Measurements from ENCODE around the gene ATF7IP. TPM values are rescaled to one million over a fixed set of nuclear protein-coding genes. Genes with fewer than 3 reads are reported as not detected.

The ATF7IP gene
- total RNA-seq, 1 experiment from 2014 or later, result 172 TPM

- Mint-ChIP-seq H3K4me3 (no peak overlapping the region), H3K9me3 (peaks cover 0 to 1% of the 10 kb centered on the region in 2 experiments; a peak in 2 of 5 replicates), H3K27me3 (ENCODE audit: low read depth) (no peaks in the 10 kb centered on the region), H3K27ac (peak overlapping the region in 2 of 3 experiments; percentile 44 to 83; a peak in 4 of 7 replicates), H3K4me1 (peaks cover 50% of the 10 kb centered on the region in 2 experiments), H3K36me3 (ENCODE audit: insufficient read depth in 1 of 3, low read depth in 3 of 3) (peaks cover 3 to 17% (median 3%) of the 10 kb centered on the region in 3 experiments; a peak in 4 of 7 replicates)
- DNase-seq, result no peak
- no peak overlapping the region for H2BK5ac ChIP-seq (ENCODE audit: insufficient read length, low read length)
- H3K18ac ChIP-seq (ENCODE audit: insufficient read length, low read depth, low read length), result no peak overlapping the region
- H2BK20ac ChIP-seq (ENCODE audit: low read depth, low read length, poor library complexity, severe bottlenecking), result no peak overlapping the region
- H3T11ph ChIP-seq (ENCODE audit: low read length), result no peak overlapping the region
- H3K9ac ChIP-seq (ENCODE audit: extremely low read depth, insufficient read length, low read length), result no peak overlapping the region
- H3K79me1 ChIP-seq (ENCODE audit: insufficient read depth, low read depth, low read length, poor library complexity, severe bottlenecking), result no peaks in the 10 kb centered on the region
- no peaks in the 10 kb centered on the region for H4K20me1 ChIP-seq (ENCODE audit: control insufficient read depth, insufficient read depth, insufficient read length)
- H2BK120ac ChIP-seq (ENCODE audit: low read depth, low read length, poor library complexity, severe bottlenecking), result no peak overlapping the region
- no peaks in the 10 kb centered on the region for H3K23me2 ChIP-seq (ENCODE audit: insufficient read length, low read depth, low read length, poor library complexity, severe bottlenecking)
- no peak overlapping the region for H2AFZ ChIP-seq (ENCODE audit: low read length)
- no peaks in the 10 kb centered on the region for H3K9me3 ChIP-seq (ENCODE audit: control insufficient read depth, low read depth, low read length)
- no peak overlapping the region for H4K5ac ChIP-seq (ENCODE audit: insufficient read length, low read depth, low read length)
- no CpG with 5 or more reads among the region's 4 CpGs for WGBS (ENCODE audit: extremely low coverage, insufficient read length, low lambda C conversion rate)
- H3K27me3 ChIP-seq (ENCODE audit: insufficient read depth, low read length), result no peaks in the 10 kb centered on the region
- H4K8ac ChIP-seq (replicated peaks; ENCODE audit: insufficient read length, low read depth, low read length), result no peak overlapping the region
- no peak overlapping the region for H3K4me2 ChIP-seq (ENCODE audit: insufficient read depth, insufficient read length, low read length)
- no peak overlapping the region for H3K4ac ChIP-seq (ENCODE audit: low read depth, low read length)
- H3K56ac ChIP-seq (ENCODE audit: insufficient read length, low read depth, low read length), result no peak overlapping the region
- H3K4me1 ChIP-seq (ENCODE audit: insufficient read depth, low read length), result no peaks in the 10 kb centered on the region; the same call in 1 of the 2 replicates
- no peak overlapping the region for H3K27ac ChIP-seq (ENCODE audit: insufficient read length, low read depth, low read length)
- TF ChIP-seq, protein P1, sequence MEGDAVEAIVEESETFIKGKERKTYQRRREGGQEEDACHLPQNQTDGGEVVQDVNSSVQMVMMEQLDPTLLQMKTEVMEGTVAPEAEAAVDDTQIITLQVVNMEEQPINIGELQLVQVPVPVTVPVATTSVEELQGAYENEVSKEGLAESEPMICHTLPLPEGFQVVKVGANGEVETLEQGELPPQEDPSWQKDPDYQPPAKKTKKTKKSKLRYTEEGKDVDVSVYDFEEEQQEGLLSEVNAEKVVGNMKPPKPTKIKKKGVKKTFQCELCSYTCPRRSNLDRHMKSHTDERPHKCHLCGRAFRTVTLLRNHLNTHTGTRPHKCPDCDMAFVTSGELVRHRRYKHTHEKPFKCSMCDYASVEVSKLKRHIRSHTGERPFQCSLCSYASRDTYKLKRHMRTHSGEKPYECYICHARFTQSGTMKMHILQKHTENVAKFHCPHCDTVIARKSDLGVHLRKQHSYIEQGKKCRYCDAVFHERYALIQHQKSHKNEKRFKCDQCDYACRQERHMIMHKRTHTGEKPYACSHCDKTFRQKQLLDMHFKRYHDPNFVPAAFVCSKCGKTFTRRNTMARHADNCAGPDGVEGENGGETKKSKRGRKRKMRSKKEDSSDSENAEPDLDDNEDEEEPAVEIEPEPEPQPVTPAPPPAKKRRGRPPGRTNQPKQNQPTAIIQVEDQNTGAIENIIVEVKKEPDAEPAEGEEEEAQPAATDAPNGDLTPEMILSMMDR (conservative IDR thresholded peaks at IDR 0.05), result no peak
- no peak overlapping the region for H2BK15ac ChIP-seq (ENCODE audit: low read depth, low read length)
- H2AK5ac ChIP-seq (ENCODE audit: insufficient read length, low read length), result no peak overlapping the region
- H3K79me2 ChIP-seq (ENCODE audit: insufficient read depth, low read length), result peaks cover 35% of the 10 kb centered on the region; the same call in 1 of the 2 replicates
- no peak overlapping the region for H3K14ac ChIP-seq (ENCODE audit: insufficient read depth, low read length)
- no peak overlapping the region for H2BK12ac ChIP-seq (ENCODE audit: insufficient read length, low read depth, low read length)
- no peak overlapping the region for H3K23ac ChIP-seq (ENCODE audit: insufficient read length, low read depth, low read length)
- H4K91ac ChIP-seq (ENCODE audit: insufficient read length, low read depth, low read length), result no peak overlapping the region
Observed at GRCh38 chr12:14402697-14403096, 37.2 kb downstream of the ATF7IP start.
